HEK293 (cell line): ENCODE results near the gene POFUT2.

Experiments used
- CTCF ChIA-PET: fragments of 350-600 bp; formaldehyde crosslinking; extraction: SDS; loops from one replicate; lab custom pipeline; 2021; ENCODE audit warnings: antibody characterized with exemption; lab: Yijun Ruan, JAX
- POLR2A ChIA-PET: fragments of 300-600 bp; formaldehyde crosslinking; extraction: SDS; loops from one replicate; lab custom pipeline; 2020; ENCODE audit warnings: antibody characterized with exemption, inconsistent platforms; lab: Yijun Ruan, JAX
- H3K27ac ChIP-seq: fragments of 200-500 bp; sonication (Bioruptor generic); 2 replicates; pipeline ENCODE4 v1.5.1; 2014; ENCODE audit warnings: low read depth, low read length, control low read depth, inconsistent platforms; ENCODE audit errors: extremely low read depth
- H3K36me3 ChIP-seq, 2 experiments: fragments of 200-500 bp in 1 of 2; sonication (Bioruptor generic) in 1 of 2; 1 replicate in 1 of 2; 2 replicates in 1 of 2; pipeline ENCODE4 v1.5.1; 2014 to 2017; ENCODE audit warnings: inconsistent platforms in 2 of 2, low read length in 2 of 2; ENCODE audit not compliant: control insufficient read depth in 2 of 2, insufficient read depth in 1 of 2
- H3K4me1 ChIP-seq: fragments of 200-500 bp; sonication (Bioruptor generic); 2 replicates; pipeline ENCODE4 v1.5.1; 2014; ENCODE audit warnings: mild to moderate bottlenecking, low read length, inconsistent platforms; ENCODE audit not compliant: control insufficient read depth, insufficient read depth
- H3K4me3 ChIP-seq: 2 replicates; pipeline ENCODE4 v1.5.1; 2011; ENCODE audit warnings: low read depth, mild to moderate bottlenecking, control low read depth, low read length, moderate library complexity
- H3K9me3 ChIP-seq: fragments of 200-500 bp; sonication (Bioruptor generic); 2 replicates; pipeline ENCODE4 v1.5.1; 2014; ENCODE audit warnings: low read depth, low read length, inconsistent platforms; ENCODE audit not compliant: control insufficient read depth, insufficient read depth
- EGR2 ChIP-seq: fragments of 450-650 bp; formaldehyde crosslinking; IDR thresholded peaks from 2 replicates; pipeline ENCODE4 v1.5.1; 2016; ENCODE audit warnings: low read depth, missing biosample characterization, missing genetic modification characterization
- GLI2 ChIP-seq: fragments of 450-650 bp; formaldehyde crosslinking; IDR thresholded peaks from 2 replicates; pipeline ENCODE4; 2017; ENCODE audit warnings: missing biosample characterization, missing genetic modification characterization, low read depth, borderline replicate concordance
- GLIS1 ChIP-seq: fragments of 450-650 bp; formaldehyde crosslinking; IDR thresholded peaks from 2 replicates; pipeline ENCODE4 v1.5.1; 2016; ENCODE audit warnings: missing biosample characterization, missing genetic modification characterization
- GLIS2 ChIP-seq: fragments of 450-650 bp; formaldehyde crosslinking; IDR thresholded peaks from 2 replicates; pipeline ENCODE4 v1.5.1; 2016; ENCODE audit warnings: missing biosample characterization, missing genetic modification characterization
- MEIS1 ChIP-seq: sonication (generic); formaldehyde crosslinking; IDR thresholded peaks from 2 replicates; pipeline ENCODE4 v1.8.1; 2022; ENCODE audit warnings: missing genetic modification reagents, mild to moderate bottlenecking, borderline replicate concordance
- REPIN1 ChIP-seq: fragments of 450-650 bp; formaldehyde crosslinking; IDR thresholded peaks from 2 replicates; pipeline ENCODE4 v1.5.1; 2017; ENCODE audit warnings: missing biosample characterization, missing genetic modification characterization, low read depth
- SCRT2 ChIP-seq: fragments of 450-650 bp; formaldehyde crosslinking; IDR thresholded peaks from 2 replicates; pipeline ENCODE4 v1.5.1; 2016; ENCODE audit warnings: missing biosample characterization, missing genetic modification characterization
- ZBTB20 ChIP-seq: fragments of 450-650 bp; formaldehyde crosslinking; IDR thresholded peaks from 2 replicates; pipeline ENCODE4 v1.5.1; 2016; ENCODE audit warnings: missing biosample characterization, missing genetic modification characterization
- ZBTB21 ChIP-seq: fragments of 450-650 bp; formaldehyde crosslinking; IDR thresholded peaks from 2 replicates; pipeline ENCODE4 v1.5.1; 2017; ENCODE audit warnings: missing biosample characterization, missing genetic modification characterization
- ZFHX2 ChIP-seq: fragments of 450-650 bp; formaldehyde crosslinking; conservative IDR thresholded peaks from 2 replicates; pipeline ENCODE4 v1.5.1; 2016; ENCODE audit warnings: missing biosample characterization, missing genetic modification characterization
- ZIC2 ChIP-seq: fragments of 450-650 bp; formaldehyde crosslinking; IDR thresholded peaks from 2 replicates; pipeline ENCODE4 v1.5.1; 2016; ENCODE audit warnings: missing biosample characterization, missing genetic modification characterization
- ZNF10 ChIP-seq: fragments of 450-650 bp; formaldehyde crosslinking; IDR thresholded peaks from 2 replicates; pipeline ENCODE4 v1.5.1; 2017; ENCODE audit warnings: missing biosample characterization, missing genetic modification characterization
- ZNF121 ChIP-seq: fragments of 450-650 bp; formaldehyde crosslinking; IDR thresholded peaks from 2 replicates; pipeline ENCODE4 v1.5.1; 2016; ENCODE audit warnings: missing biosample characterization, missing genetic modification characterization
- ZNF23 ChIP-seq: fragments of 450-650 bp; formaldehyde crosslinking; IDR thresholded peaks from 2 replicates; pipeline ENCODE4 v1.5.1; 2016; ENCODE audit warnings: missing biosample characterization, missing genetic modification characterization, borderline replicate concordance
- ZNF280D ChIP-seq: fragments of 450-650 bp; formaldehyde crosslinking; IDR thresholded peaks from 2 replicates; pipeline ENCODE4 v1.5.1; 2016; ENCODE audit warnings: missing biosample characterization, missing genetic modification characterization
- ZNF292 ChIP-seq: fragments of 450-650 bp; formaldehyde crosslinking; IDR thresholded peaks from 2 replicates; pipeline ENCODE4 v1.5.1; 2016; ENCODE audit warnings: low read depth, missing biosample characterization, missing genetic modification characterization, borderline replicate concordance
- ZNF311 ChIP-seq: fragments of 450-650 bp; formaldehyde crosslinking; IDR thresholded peaks from 2 replicates; pipeline ENCODE4 v1.5.1; 2017; ENCODE audit warnings: missing biosample characterization, missing genetic modification characterization, borderline replicate concordance
- ZNF324 ChIP-seq: fragments of 450-650 bp; formaldehyde crosslinking; IDR thresholded peaks from 2 replicates; pipeline ENCODE4 v1.5.1; 2016; ENCODE audit warnings: missing biosample characterization, missing genetic modification characterization
- ZNF341 ChIP-seq: fragments of 450-650 bp; formaldehyde crosslinking; IDR thresholded peaks from 2 replicates; pipeline ENCODE4; 2016; ENCODE audit warnings: low read depth, missing biosample characterization, missing genetic modification characterization
- ZNF366 ChIP-seq: fragments of 450-650 bp; formaldehyde crosslinking; conservative IDR thresholded peaks from 2 replicates; pipeline ENCODE4 v1.5.1; 2016; ENCODE audit warnings: missing biosample characterization, missing genetic modification characterization
- ZNF394 ChIP-seq: fragments of 450-650 bp; formaldehyde crosslinking; IDR thresholded peaks from 2 replicates; pipeline ENCODE4 v1.5.1; 2016; ENCODE audit warnings: missing biosample characterization, missing genetic modification characterization, mild to moderate bottlenecking, moderate library complexity, borderline replicate concordance
- ZNF501 ChIP-seq: fragments of 450-650 bp; formaldehyde crosslinking; IDR thresholded peaks from 2 replicates; pipeline ENCODE4 v1.5.1; 2016; ENCODE audit warnings: missing biosample characterization, missing genetic modification characterization

POFUT2 gene

GRCh38 chr21:45303091-45303615 is 15.5 kb upstream of the POFUT2 start (continued):
- TF ChIP-seq ZNF280D (tag by site-specific recombination) (no peak), ZBTB21 (tag by site-specific recombination) (no peak), REPIN1 (tag by site-specific recombination) (no peak), MEIS1 (CRISPR knock-in tag) (no peak)
- TF ChIP-seq, all 188 proteins: peak for 0

GRCh38 chr21:45302082-45303061 is 14.7 kb upstream of the POFUT2 start:
- peak; percentile 64 for TF ChIP-seq ZNF341
- TF ChIP-seq ZNF394 (tag by site-specific recombination), result no peak
- CTCF ChIA-PET, result interaction anchor here (0.9 kb wide), 1 partner anchor 10 kb away, joined by 4 read pairs; no protein-coding TSS in a partner anchor
- POLR2A ChIA-PET, result no interaction called here
- H3K4me1 ChIP-seq, result no peaks in the 10 kb centered on the region
- H3K9me3 ChIP-seq, result no peaks in the 10 kb centered on the region
- H3K27ac ChIP-seq, result no peak overlapping the region
- H3K4me3 ChIP-seq, result no peak overlapping the region
- no peaks in the 10 kb centered on the region for H3K36me3 ChIP-seq

- no peaks in the 10 kb centered on the region for H3K4me1 ChIP-seq
- no peak overlapping the region for H3K4me3 ChIP-seq
- no peaks in the 10 kb centered on the region for H3K36me3 ChIP-seq
- H3K27ac ChIP-seq, result no peak overlapping the region
- CTCF ChIA-PET, result interaction anchor here (0.7 kb wide), 1 partner anchor 683 kb away, joined by 3 read pairs; no protein-coding TSS in a partner anchor
- no peaks in the 10 kb centered on the region for H3K9me3 ChIP-seq
- TF ChIP-seq GLIS2 (tag by site-specific recombination) (peak; percentile 48), GLIS1 (tag by site-specific recombination) (0 out of 2 replicates have a peak, but pooled peaks have one; percentile 5), SCRT2 (tag by site-specific recombination) (no peak), GLI2 (no peak), ZIC2 (tag by site-specific recombination) (peak; percentile 63; the same call in 1 of the 2 replicates)
- POLR2A ChIA-PET, result no interaction called here
These were observed 13.9 kb upstream of the POFUT2 start for GRCh38 chr21:45301521-45302081.

GRCh38 chr21:45300786-45301520 is 13.3 kb upstream of the POFUT2 start:
- H3K4me1 ChIP-seq, result no peaks in the 10 kb centered on the region
- POLR2A ChIA-PET, result no interaction called here
- H3K9me3 ChIP-seq, result no peaks in the 10 kb centered on the region
- no peak overlapping the region for H3K4me3 ChIP-seq
- CTCF ChIA-PET, result interaction anchor here (0.7 to 1.1 kb wide), 2 partner anchors 160 to 682 kb away, joined by 3 read pairs; no protein-coding TSS in a partner anchor
- no peaks in the 10 kb centered on the region for H3K36me3 ChIP-seq
- H3K27ac ChIP-seq, result no peak overlapping the region
- TF ChIP-seq ZFHX2 (tag by site-specific recombination) (peak; percentile 40), ZNF23 (tag by site-specific recombination) (no peak), EGR2 (tag by site-specific recombination) (peak; percentile 52; the same call in 1 of the 2 replicates), ZNF292 (tag by site-specific recombination) (no peak), ZNF121 (no peak), ZNF501 (tag by site-specific recombination) (no peak), ZNF324 (no peak), ZNF366 (no peak), GLIS1 (tag by site-specific recombination) (no peak), ZNF10 (tag by site-specific recombination) (no peak), ZNF311 (tag by site-specific recombination) (no peak), ZBTB20 (tag by site-specific recombination) (no peak)
